Measurements from ENCODE around the gene GPR27. TPM values are rescaled to one million over a fixed set of nuclear protein-coding genes. Genes with fewer than 3 reads are reported as not detected.

Gene GPR27
- total and polyA plus RNA-seq, 2 of the 8 experiments (the other 6 are each of a cell fraction or from before 2014, with no cell fraction given): 11.3 to 12.5 TPM

DNA sequence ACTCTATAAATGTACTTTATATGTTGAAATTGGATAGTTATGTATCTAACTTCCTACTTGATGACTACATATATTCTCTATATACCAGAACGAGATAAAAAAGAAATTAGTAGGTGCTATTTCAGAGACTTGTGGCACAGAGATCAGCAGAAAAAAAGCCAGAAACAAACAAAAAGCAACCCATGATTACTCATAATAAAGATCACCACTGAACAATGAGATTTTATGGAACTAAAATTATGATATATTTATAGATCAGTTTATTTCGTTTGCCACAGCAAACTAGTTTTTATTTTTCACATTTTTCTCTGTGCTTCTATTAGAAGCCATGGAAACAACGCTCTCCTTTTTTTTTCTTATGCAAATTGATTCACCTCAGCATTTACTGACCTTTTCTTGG, 46.4 kb downstream of the GPR27 start (continued):
- TF ChIP-seq BRCA1 (IDR thresholded peaks at IDR 0.05; ENCODE audit: low read depth, low read length) (no peak), POLR2A (IDR thresholded peaks at IDR 0.05; ENCODE audit: control extremely low read depth in 1 of 2, low read depth in 2 of 2, low read length in 2 of 2) (no peak), RXRA (IDR thresholded peaks at IDR 0.05; ENCODE audit: insufficient read depth, low read depth, low read length) (no peak), SAP30 (IDR thresholded peaks at IDR 0.05; ENCODE audit: insufficient read depth, insufficient replicate concordance, low read length) (no peak)

Data from H1 (cell line).